IMR-90 (cell line): ENCODE data around the gene RPS6KA4. TPM values are rescaled to one million over a fixed set of nuclear protein-coding genes. Genes with fewer than 3 reads are reported as not detected.
A peak's percentile ranks its signal among the peaks of the same experiment; 100 is the strongest.

Source experiments
- ATAC-seq: fragments of 200-7000 bp; cut with Tn5 transposase; 2 replicates; pipeline ENCODE4 v1.9.1; 2020; ENCODE audit warnings: low read depth, mild to moderate bottlenecking, moderate library complexity
- BruUV-seq: library from RNA; stranded (reverse); fragments of 400-500 nt; replicated peaks from 2 replicates; lab custom pipeline; 2021; lab: Mats Ljungman, UMichigan
- CTCF ChIA-PET: fragments of 300-600 bp; formaldehyde crosslinking; extraction: SDS; loops from one replicate; lab custom pipeline; 2021; ENCODE audit warnings: antibody characterized with exemption; lab: Yijun Ruan, JAX
- POLR2A ChIA-PET: fragments of 300-600 bp; sonication (Branson Sonifier 250); formaldehyde crosslinking; loops from one replicate; lab custom pipeline; 2022; ENCODE audit warnings: antibody characterized with exemption; ENCODE audit not compliant: unreplicated experiment; lab: Charles Lee
- DNase-seq: peaks from one replicate; pipeline ENCODE4 v3.0.0; 2013
- H2AFZ ChIP-seq: replicated peaks from 2 replicates; pipeline ENCODE3; 2013; ENCODE audit warnings: low read length, mild to moderate bottlenecking; ENCODE audit not compliant: poor library complexity
- H2AK5ac ChIP-seq: 2 replicates; pipeline ENCODE4 v1.6.1; 2013; ENCODE audit warnings: low read depth, low read length, inconsistent platforms
- H2AK9ac ChIP-seq: replicated peaks from 2 replicates; pipeline ENCODE3; 2013; ENCODE audit warnings: mild to moderate bottlenecking, low read depth, low read length, moderate library complexity; ENCODE audit not compliant: poor library complexity
- H2BK120ac ChIP-seq: 2 replicates; pipeline ENCODE4 v1.6.1; 2013; ENCODE audit warnings: low read depth, low read length, inconsistent platforms
- H2BK15ac ChIP-seq: 3 replicates; pipeline ENCODE4 v1.6.1; 2013; ENCODE audit warnings: low read depth, low read length, inconsistent platforms
- H2BK20ac ChIP-seq: 2 replicates; pipeline ENCODE4 v1.6.1; 2013; ENCODE audit warnings: low read depth, mild to moderate bottlenecking, inconsistent platforms, low read length, moderate library complexity
- H2BK5ac ChIP-seq: 2 replicates; pipeline ENCODE4 v1.6.1; 2013; ENCODE audit warnings: mild to moderate bottlenecking, low read depth, low read length, inconsistent platforms; ENCODE audit not compliant: poor library complexity, severe bottlenecking
- H3K14ac ChIP-seq: replicated peaks from 2 replicates; pipeline ENCODE4 v1.6.1; 2013; ENCODE audit warnings: low read depth, low read length, inconsistent platforms
- H3K18ac ChIP-seq: 2 replicates; pipeline ENCODE4 v1.6.1; 2013; ENCODE audit warnings: low read depth, low read length, control low read depth
- H3K23ac ChIP-seq: 2 replicates; pipeline ENCODE4 v1.6.1; 2013; ENCODE audit warnings: low read depth, low read length, inconsistent platforms
- H3K27ac ChIP-seq: 2 replicates; pipeline ENCODE4 v1.5.1; 2013; ENCODE audit warnings: mild to moderate bottlenecking, control low read depth, low read length; ENCODE audit not compliant: insufficient read depth
- H3K27me3 ChIP-seq: 2 replicates; pipeline ENCODE4 v1.6.1; 2013; ENCODE audit warnings: low read length; ENCODE audit not compliant: control insufficient read depth, insufficient read depth
- H3K36me3 ChIP-seq: 2 replicates; pipeline ENCODE4 v1.6.1; 2013; ENCODE audit warnings: low read length, mixed read lengths; ENCODE audit not compliant: control insufficient read depth, insufficient read depth
- H3K4ac ChIP-seq: 2 replicates; pipeline ENCODE4 v1.6.1; 2013; ENCODE audit warnings: low read depth, low read length, inconsistent platforms
- H3K4me1 ChIP-seq: 2 replicates; pipeline ENCODE4 v1.6.1; 2013; ENCODE audit warnings: low read length, mixed read lengths; ENCODE audit not compliant: control insufficient read depth, insufficient read depth
- H3K4me2 ChIP-seq: 2 replicates; pipeline ENCODE4 v1.6.1; 2013; ENCODE audit warnings: low read depth, mild to moderate bottlenecking, control low read depth, low read length, moderate library complexity
- H3K4me3 ChIP-seq: 2 replicates; pipeline ENCODE4 v1.5.1; 2013; ENCODE audit warnings: low read depth, mild to moderate bottlenecking, control low read depth, low read length, moderate library complexity; ENCODE audit not compliant: insufficient read depth
- H3K56ac ChIP-seq: 2 replicates; pipeline ENCODE4 v1.6.1; 2013; ENCODE audit warnings: low read length, inconsistent platforms; ENCODE audit not compliant: insufficient read depth; ENCODE audit errors: extremely low read depth
- H3K79me1 ChIP-seq, 2 experiments: 2 replicates each; pipeline ENCODE4 v1.6.1; 2013; ENCODE audit warnings: low read length in 2 of 2, inconsistent platforms in 1 of 2, low read depth in 1 of 2
- H3K9ac ChIP-seq: 2 replicates; pipeline ENCODE4 v1.6.1; 2013; ENCODE audit warnings: low read depth, low read length, control low read depth
- H3K9me1 ChIP-seq: 2 replicates; pipeline ENCODE4 v1.6.1; 2013; ENCODE audit warnings: low read length, inconsistent platforms; ENCODE audit not compliant: insufficient read depth
- H3K9me3 ChIP-seq: 2 replicates; pipeline ENCODE4 v1.6.1; 2013; ENCODE audit warnings: low read length; ENCODE audit not compliant: control insufficient read depth, insufficient read depth
- H4K20me1 ChIP-seq: 2 replicates; pipeline ENCODE4 v1.6.1; 2013; ENCODE audit warnings: low read length, inconsistent platforms; ENCODE audit not compliant: insufficient read depth
- H4K5ac ChIP-seq: 2 replicates; pipeline ENCODE4 v1.6.1; 2013; ENCODE audit warnings: mild to moderate bottlenecking, low read depth, low read length, control low read depth
- H4K8ac ChIP-seq, 2 experiments: 2 replicates each; pipeline ENCODE4 v1.6.1; 2013; ENCODE audit warnings: low read depth in 2 of 2, low read length in 2 of 2, control low read depth in 1 of 2, inconsistent platforms in 1 of 2
- H4K91ac ChIP-seq: 2 replicates; pipeline ENCODE4 v1.6.1; 2013; ENCODE audit warnings: low read depth, low read length, inconsistent platforms; ENCODE audit not compliant: insufficient read depth
- CHD1 ChIP-seq: IDR thresholded peaks from 2 replicates; pipeline ENCODE4 v1.6.1; 2012; ENCODE audit warnings: low read depth, low read length, improper control_type of control experiment
- CTCF ChIP-seq: conservative IDR thresholded peaks from 2 replicates; pipeline ENCODE4 v1.5.1; 2012; ENCODE audit warnings: mild to moderate bottlenecking, low read depth, low read length, improper control_type of control experiment
- ELK1 ChIP-seq: fragments of 150-350 bp; IDR thresholded peaks from 2 replicates; pipeline ENCODE4 v1.6.1; 2016; ENCODE audit warnings: low read depth, mild to moderate bottlenecking, low read length, moderate library complexity, borderline replicate concordance
- FOS ChIP-seq: fragments of 150-350 bp; IDR thresholded peaks from 2 replicates; pipeline ENCODE4 v1.6.1; 2016; ENCODE audit warnings: low read depth, low read length
- MAFK ChIP-seq: IDR thresholded peaks from 2 replicates; pipeline ENCODE4 v1.6.1; 2012; ENCODE audit warnings: low read depth, low read length, improper control_type of control experiment
- MXI1 ChIP-seq: IDR thresholded peaks from 2 replicates; pipeline ENCODE4 v1.6.1; 2012; ENCODE audit warnings: low read depth, mild to moderate bottlenecking, low read length, moderate library complexity, borderline replicate concordance
- NFE2L2 ChIP-seq: fragments of 150-350 bp; IDR thresholded peaks from 2 replicates; pipeline ENCODE4 v1.6.1; 2016; ENCODE audit warnings: low read depth, mild to moderate bottlenecking, low read length
- POLR2A ChIP-seq: IDR thresholded peaks from 2 replicates; pipeline ENCODE4 v1.6.1; 2012; ENCODE audit warnings: mild to moderate bottlenecking, low read depth, low read length
- RAD21 ChIP-seq: IDR thresholded peaks from 2 replicates; pipeline ENCODE4 v1.6.1; 2012; ENCODE audit warnings: low read length, improper control_type of control experiment
- RCOR1 ChIP-seq: IDR thresholded peaks from 2 replicates; pipeline ENCODE4 v1.6.1; 2012; ENCODE audit warnings: mild to moderate bottlenecking, low read length, improper control_type of control experiment; ENCODE audit not compliant: insufficient replicate concordance
- RFX5 ChIP-seq: IDR thresholded peaks from 2 replicates; pipeline ENCODE4 v1.8.0; 2012; ENCODE audit warnings: low read depth, mild to moderate bottlenecking, low read length, moderate library complexity
- SMC3 ChIP-seq: fragments of 150-350 bp; IDR thresholded peaks from 2 replicates; pipeline ENCODE4 v1.6.1; 2016; ENCODE audit warnings: low read depth, mild to moderate bottlenecking, antibody characterized with exemption, low read length, moderate library complexity
- WGBS, 2 experiments: methylation state at CpG; one replicate each; pipeline versions ENCODE4 v1.1.5 to v1.1.7; 2013; ENCODE audit warnings: missing lambda C conversion rate in 2 of 2; ENCODE audit not compliant: insufficient read length in 1 of 2; ENCODE audit errors: extremely low coverage in 2 of 2; 5-methylcytosine and 5-hydroxymethylcytosine counted together
- dilution Hi-C: fragments of 300-500 bp; cut with HindIII; formaldehyde crosslinking; loops from one replicate; pipeline ENCODE4 v1.14.3; 2018; ENCODE audit warnings: low sequenced_read_pairs; ENCODE audit not compliant: unreplicated experiment
- in situ Hi-C: fragments of 300-500 bp; cut with MboI; formaldehyde crosslinking; loops from 3 replicates; pipeline ENCODE4 v1.14.3; 2019; ENCODE audit warnings: low sequenced_read_pairs, inconsistent platforms, mixed read lengths
- intact Hi-C: fragments of 100-400 bp; cut with micrococcal nuclease; formaldehyde crosslinking; loops from 2 replicates; pipeline ENCODE4 v1.10.0; 2022
- polyA plus RNA-seq, 3 experiments: library from polyadenylated mRNA; depleted of rRNA; stranded (reverse); fragments of >200 nt; gene quantifications; 2 replicates each; pipeline ENCODE4 v1.2.3, GENCODE V29; 2012; ENCODE audit warnings: low replicate concordance in 1 of 3
- total RNA-seq: library from RNA; depleted of rRNA; stranded (reverse); fragments of >200 nt; gene quantifications from 2 replicates; pipeline ENCODE4 v1.2.3, GENCODE V29; 2012
- TF ChIP-seq, protein P1 (sequence below): fragments of 150-350 bp; IDR thresholded peaks from 2 replicates; pipeline ENCODE4 v1.6.1; 2017; ENCODE audit warnings: mild to moderate bottlenecking, antibody characterized with exemption, low read length, low read depth

RPS6KA4 gene
- total and polyA plus RNA-seq, 2 of the 4 experiments (the other 2 are of a cell fraction) = 38.8 to 52.9 TPM

GRCh38 chr11:64367931-64368672 is 9.1 kb downstream of the RPS6KA4 start:
- intact Hi-C loops (no loop called here), dilution Hi-C loops (no loop called here), in situ Hi-C loops (no loop called here)
- no peak overlapping the region for H2AK5ac ChIP-seq
- TF ChIP-seq SMC3 (no peak), CHD1 (no peak), POLR2A (no peak), RFX5 (no peak), FOS (no peak), NFE2L2 (no peak), MXI1 (no peak), CTCF (no peak), MAFK (no peak), RCOR1 (no peak), ELK1 (no peak), RAD21 (no peak)
- TF ChIP-seq, protein P1, sequence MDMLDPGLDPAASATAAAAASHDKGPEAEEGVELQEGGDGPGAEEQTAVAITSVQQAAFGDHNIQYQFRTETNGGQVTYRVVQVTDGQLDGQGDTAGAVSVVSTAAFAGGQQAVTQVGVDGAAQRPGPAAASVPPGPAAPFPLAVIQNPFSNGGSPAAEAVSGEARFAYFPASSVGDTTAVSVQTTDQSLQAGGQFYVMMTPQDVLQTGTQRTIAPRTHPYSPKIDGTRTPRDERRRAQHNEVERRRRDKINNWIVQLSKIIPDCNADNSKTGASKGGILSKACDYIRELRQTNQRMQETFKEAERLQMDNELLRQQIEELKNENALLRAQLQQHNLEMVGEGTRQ = no peak
- WGBS, 2 experiments = 86% methylated on average over 33 of the region's 46 CpGs; no CpG with 5 or more reads in 1 of the 2 experiments
- no peaks in the 10 kb centered on the region for H4K20me1 ChIP-seq
- CTCF ChIA-PET = no interaction called here
- no peaks in the 10 kb centered on the region for H3K27me3 ChIP-seq
- H3K9ac ChIP-seq = no peak overlapping the region
- no peak overlapping the region for H2BK20ac ChIP-seq
- no peak overlapping the region for H2AK9ac ChIP-seq
- H2BK15ac ChIP-seq = no peak overlapping the region
- POLR2A ChIA-PET = no interaction called here
- no peak overlapping the region for H3K23ac ChIP-seq
- no peak overlapping the region for H2BK5ac ChIP-seq
- H3K4ac ChIP-seq = no peak overlapping the region
- peaks cover 4% of the 10 kb centered on the region; the same call in 1 of the 2 replicates for H3K9me1 ChIP-seq
- no peak overlapping the region for H3K18ac ChIP-seq
- H4K8ac ChIP-seq = no peak overlapping the region
- DNase-seq = no peak
- H3K4me2 ChIP-seq = no peak overlapping the region
- no peak overlapping the region for H3K27ac ChIP-seq
- H3K56ac ChIP-seq = no peak overlapping the region
- no peak overlapping the region for H4K5ac ChIP-seq
- no peak for ATAC-seq
- H3K4me3 ChIP-seq = no peak overlapping the region
- H3K36me3 ChIP-seq = peaks cover 49% of the 10 kb centered on the region
- no peak overlapping the region for H4K91ac ChIP-seq
- peaks cover 2 to 23% of the 10 kb centered on the region in 2 experiments; a peak in 3 of 4 replicates for H3K79me1 ChIP-seq
- no peak overlapping the region for H3K14ac ChIP-seq
- no peaks in the 10 kb centered on the region for H3K4me1 ChIP-seq
- peak overlapping the region; percentile 15 for H2AFZ ChIP-seq
- H2BK120ac ChIP-seq = no peak overlapping the region
- no TSS peak for BruUV-seq
- H3K9me3 ChIP-seq = no peaks in the 10 kb centered on the region; the same call in 1 of the 2 replicates
